Mesenchymal stem cell (in vitro differentiated cells and primary cell): ENCODE results near the gene COL27A1.

Experiments
- DNase-seq: peaks from one replicate; pipeline ENCODE4 v3.0.0-alpha.2; 2013
- H2AFZ ChIP-seq: one replicate; pipeline ENCODE4 v1.6.1; 2013; ENCODE audit warnings: low read depth, mild to moderate bottlenecking, control low read depth, inconsistent platforms, low read length, moderate library complexity
- H2AK5ac ChIP-seq: 2 replicates; pipeline ENCODE4 v1.6.1; 2013; ENCODE audit warnings: low read length, moderate library complexity, mild to moderate bottlenecking, inconsistent platforms; ENCODE audit not compliant: severe bottlenecking
- H2BK120ac ChIP-seq: one replicate; pipeline ENCODE4 v1.6.1; 2013; ENCODE audit warnings: low read depth, mild to moderate bottlenecking, inconsistent platforms, low read length, moderate library complexity
- H2BK12ac ChIP-seq, 2 experiments: one replicate each; pipeline ENCODE4 v1.6.1; 2013; ENCODE audit warnings: inconsistent platforms in 2 of 2, low read length in 2 of 2, mild to moderate bottlenecking in 2 of 2, moderate library complexity in 2 of 2, control low read depth in 1 of 2
- H2BK15ac ChIP-seq: one replicate; pipeline ENCODE4 v1.6.1; 2013; ENCODE audit warnings: mild to moderate bottlenecking, low read depth, inconsistent platforms; ENCODE audit not compliant: poor library complexity, severe bottlenecking
- H2BK5ac ChIP-seq: 2 replicates; pipeline ENCODE4 v1.6.1; 2013; ENCODE audit warnings: low read depth, mild to moderate bottlenecking, low read length, control low read depth, inconsistent platforms; ENCODE audit not compliant: poor library complexity, severe bottlenecking
- H3K14ac ChIP-seq, 2 experiments: one replicate each; pipeline ENCODE4 v1.6.1; 2013; ENCODE audit warnings: inconsistent platforms in 2 of 2, low read length in 2 of 2, control low read depth in 1 of 2, mild to moderate bottlenecking in 1 of 2, moderate library complexity in 1 of 2
- H3K18ac ChIP-seq, 2 experiments: one replicate each; pipeline ENCODE4 v1.6.1; 2013; ENCODE audit warnings: inconsistent platforms in 2 of 2, low read length in 2 of 2, control low read depth in 1 of 2, low read depth in 1 of 2, mild to moderate bottlenecking in 1 of 2
- H3K23ac ChIP-seq, 2 experiments: one replicate each; pipeline ENCODE4 v1.6.1; 2013; ENCODE audit warnings: inconsistent platforms in 2 of 2, low read length in 2 of 2, mild to moderate bottlenecking in 2 of 2, moderate library complexity in 2 of 2, control low read depth in 1 of 2
- H3K27ac ChIP-seq: 2 replicates; pipeline ENCODE4 v1.5.1; 2013; ENCODE audit warnings: mild to moderate bottlenecking, moderate library complexity, low read length, control low read depth, inconsistent platforms; ENCODE audit not compliant: poor library complexity, severe bottlenecking
- H3K27me3 ChIP-seq, 2 experiments: 2 replicates each; pipeline versions ENCODE4 v1.6.1 to v1.7.0; 2013; ENCODE audit warnings: low read length in 2 of 2, mild to moderate bottlenecking in 2 of 2, moderate library complexity in 2 of 2, control low read depth in 1 of 2, inconsistent platforms in 1 of 2; ENCODE audit not compliant: control insufficient read depth in 1 of 2, insufficient read depth in 1 of 2
- H3K36me3 ChIP-seq, 2 experiments: 2 replicates each; pipeline versions ENCODE4 v1.6.1 to v1.7.0; 2013; ENCODE audit warnings: low read length in 2 of 2, control low read depth in 1 of 2, inconsistent platforms in 1 of 2, low read depth in 1 of 2, mild to moderate bottlenecking in 1 of 2; ENCODE audit not compliant: insufficient read depth in 2 of 2, control insufficient read depth in 1 of 2
- H3K4ac ChIP-seq, 2 experiments: one replicate each; pipeline ENCODE4 v1.6.1; 2013; ENCODE audit warnings: inconsistent platforms in 2 of 2, low read length in 2 of 2, mild to moderate bottlenecking in 2 of 2, moderate library complexity in 2 of 2, control low read depth in 1 of 2, low read depth in 1 of 2
- H3K4me1 ChIP-seq: 2 replicates; pipeline ENCODE4 v1.6.1; 2013; ENCODE audit warnings: low read depth, low read length, control low read depth; ENCODE audit not compliant: control insufficient read depth, insufficient read depth
- H3K4me2 ChIP-seq: 2 replicates; pipeline ENCODE4 v1.6.1; 2013; ENCODE audit warnings: low read length, mild to moderate bottlenecking, inconsistent platforms; ENCODE audit not compliant: poor library complexity, severe bottlenecking
- H3K4me3 ChIP-seq, 2 experiments: 2 replicates each; pipeline versions ENCODE4 v1.5.1 to v1.7.0; 2013; ENCODE audit warnings: low read length in 2 of 2, mild to moderate bottlenecking in 2 of 2, control low read depth in 1 of 2, low read depth in 1 of 2; ENCODE audit not compliant: insufficient read depth in 1 of 2
- H3K79me1 ChIP-seq: replicated peaks from 2 replicates; pipeline ENCODE4 v1.6.1; 2013; ENCODE audit warnings: mild to moderate bottlenecking, control low read depth, low read length, inconsistent platforms; ENCODE audit not compliant: poor library complexity, severe bottlenecking
- H3K9ac ChIP-seq: 2 replicates; pipeline ENCODE4 v1.7.0; 2013; ENCODE audit warnings: mild to moderate bottlenecking, low read length, moderate library complexity
- H3K9me3 ChIP-seq: 2 replicates; pipeline ENCODE4 v1.7.0; 2013; ENCODE audit warnings: mild to moderate bottlenecking, low read length; ENCODE audit not compliant: control insufficient read depth
- H4K8ac ChIP-seq: one replicate; pipeline ENCODE4 v1.6.1; 2013; ENCODE audit warnings: inconsistent platforms, mild to moderate bottlenecking, low read length, moderate library complexity
- H4K91ac ChIP-seq: one replicate; pipeline ENCODE4 v1.6.1; 2013; ENCODE audit warnings: mild to moderate bottlenecking, low read length, inconsistent platforms
- WGBS: methylation state at CpG from one replicate; pipeline ENCODE4 v1.1.7; 2013; ENCODE audit warnings: mixed read lengths; 5-methylcytosine and 5-hydroxymethylcytosine counted together

COL27A1 gene

DNA sequence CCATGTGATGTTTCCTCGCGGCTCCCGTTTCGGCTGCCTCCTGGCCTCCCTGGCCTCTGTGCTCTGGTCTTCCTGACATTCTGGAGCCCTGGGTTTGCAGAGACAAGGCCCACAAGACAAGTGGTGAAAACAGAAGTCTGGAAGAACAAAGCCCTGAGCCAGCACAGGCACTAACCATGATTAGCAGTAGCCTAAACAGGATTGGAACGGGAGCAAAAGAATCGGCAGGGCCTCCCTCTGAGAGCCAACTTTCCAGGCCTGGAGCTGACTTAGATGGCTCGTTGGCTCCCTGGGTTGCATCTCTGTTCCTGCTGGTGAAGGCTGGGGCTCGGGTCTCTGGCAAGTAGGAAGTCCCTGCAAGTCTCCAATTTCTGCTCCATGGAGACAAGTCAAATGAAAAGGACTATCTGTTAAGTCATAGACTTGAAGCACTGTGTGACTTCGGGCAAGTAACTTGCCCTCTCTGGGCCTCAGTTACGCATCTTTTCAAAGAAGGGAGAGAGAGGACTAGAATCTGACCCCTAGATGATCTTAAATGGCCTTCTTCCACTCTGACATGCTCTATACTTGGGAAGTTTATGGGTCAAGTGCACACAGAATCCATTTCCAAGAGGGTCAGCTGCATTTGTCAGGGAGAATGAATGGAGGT is 3.3 kb downstream of the COL27A1 start:
- Histone ChIP-seq H3K79me1 (peaks cover 11% of the 10 kb centered on the region), H2BK12ac (peak overlapping the region in 1 of 2 experiments; percentile 12), H4K91ac (no peak overlapping the region), H2AFZ (no peak overlapping the region), H3K36me3 (peaks cover 0 to 11% of the 10 kb centered on the region in 2 experiments), H3K18ac (no peak overlapping the region), H4K8ac (no peak overlapping the region), H3K4ac (no peak overlapping the region), H3K9me3 (no peaks in the 10 kb centered on the region), H3K4me3 (no peak overlapping the region), H3K27me3 (peaks cover 8 to 17% of the 10 kb centered on the region in 2 experiments), H2AK5ac (peak overlapping the region; percentile 50), H2BK120ac (no peak overlapping the region), H2BK5ac (no peak overlapping the region), H3K4me1 (peaks cover 50% of the 10 kb centered on the region), H2BK15ac (no peak overlapping the region), H3K23ac (no peak overlapping the region), H3K14ac (no peak overlapping the region), H3K27ac (no peak overlapping the region), H3K4me2 (no peak overlapping the region), H3K9ac (no peak overlapping the region)
- 82% methylated on average over 10 of the region's 10 CpGs for WGBS
- DNase-seq: no peak

DNA sequence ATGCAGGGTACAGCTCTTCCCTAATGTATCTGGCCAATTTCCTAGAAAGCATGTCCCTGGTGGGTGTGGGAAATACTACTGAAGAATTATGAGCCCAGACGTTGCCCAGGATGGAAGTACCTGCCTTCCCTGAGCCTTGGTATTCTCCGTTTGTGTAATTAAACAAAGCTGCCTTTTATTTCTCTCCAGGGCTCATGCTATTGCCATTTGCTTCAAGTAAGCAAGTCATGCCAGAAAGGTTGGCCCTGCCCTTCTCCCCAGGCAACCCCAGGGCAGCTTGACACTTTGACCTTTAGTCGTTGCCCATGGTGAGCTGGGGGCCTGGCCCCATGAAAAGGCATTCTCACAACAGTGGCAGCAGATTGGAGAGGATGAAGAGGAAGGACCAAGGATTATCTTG is 4.4 kb downstream of the COL27A1 start:
- 77% methylated on average over 3 of the region's 3 CpGs for WGBS
- H2BK12ac ChIP-seq: no peak overlapping the region
- no peak overlapping the region for H2BK15ac ChIP-seq
- no peak overlapping the region for H3K9ac ChIP-seq
- H3K4me2 ChIP-seq: no peak overlapping the region
- H3K27ac ChIP-seq: no peak overlapping the region
- no peak overlapping the region for H2BK120ac ChIP-seq
- no peak overlapping the region for H2BK5ac ChIP-seq
- peaks cover 3 to 8% of the 10 kb centered on the region in 2 experiments for H3K27me3 ChIP-seq
- H3K4ac ChIP-seq: no peak overlapping the region
- no peak overlapping the region for H2AFZ ChIP-seq
- H4K91ac ChIP-seq: no peak overlapping the region
- no peak overlapping the region for H2AK5ac ChIP-seq
- no peak overlapping the region for H3K4me3 ChIP-seq
- no peak overlapping the region for H4K8ac ChIP-seq
- H3K18ac ChIP-seq: no peak overlapping the region
- peaks cover 11% of the 10 kb centered on the region for H3K79me1 ChIP-seq
- peaks cover 49% of the 10 kb centered on the region for H3K4me1 ChIP-seq
- H3K23ac ChIP-seq: peak overlapping the region in 1 of 2 experiments; percentile 57
- H3K14ac ChIP-seq: no peak overlapping the region
- no peak for DNase-seq
- H3K9me3 ChIP-seq: no peaks in the 10 kb centered on the region
- peaks cover 0 to 11% of the 10 kb centered on the region in 2 experiments for H3K36me3 ChIP-seq

DNA sequence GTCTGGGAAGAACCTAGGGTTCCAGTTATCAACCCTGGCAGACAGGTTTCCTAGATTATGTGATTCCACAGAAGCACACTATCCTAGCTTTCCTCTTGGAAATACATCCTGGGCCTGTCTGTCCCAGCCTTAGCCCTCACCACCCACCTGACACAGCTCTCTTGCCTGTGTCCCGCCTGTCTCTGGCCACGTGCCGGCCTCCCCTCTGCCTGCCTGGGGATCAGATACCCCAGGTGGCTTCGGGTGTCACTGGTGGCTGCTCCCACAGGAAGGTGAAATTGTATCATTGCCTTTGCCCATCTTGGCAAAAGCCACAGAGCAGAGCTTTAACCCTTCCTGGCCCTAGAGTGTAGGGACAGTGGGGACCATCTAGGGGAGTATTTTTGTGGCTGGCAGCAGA is 6.2 kb downstream of the COL27A1 start:
- Histone ChIP-seq H3K4me2 (no peak overlapping the region), H3K4me1 (peaks cover 48% of the 10 kb centered on the region), H2BK15ac (no peak overlapping the region), H3K23ac (no peak overlapping the region), H3K4ac (peak overlapping the region in 1 of 2 experiments; percentile 9), H3K18ac (no peak overlapping the region), H2AK5ac (peak overlapping the region; percentile 37), H2AFZ (no peak overlapping the region), H3K79me1 (peaks cover 13% of the 10 kb centered on the region), H3K27me3 (peaks cover 0 to 3% of the 10 kb centered on the region in 2 experiments), H3K14ac (no peak overlapping the region), H2BK120ac (peak overlapping the region; percentile 19), H3K36me3 (peaks cover 0 to 11% of the 10 kb centered on the region in 2 experiments), H2BK5ac (no peak overlapping the region), H3K27ac (no peak overlapping the region), H3K9me3 (no peaks in the 10 kb centered on the region), H4K8ac (peak overlapping the region; percentile 28), H3K9ac (no peak overlapping the region), H3K4me3 (no peak overlapping the region), H4K91ac (no peak overlapping the region), H2BK12ac (peak overlapping the region in 1 of 2 experiments; percentile 34)
- 77% methylated on average over 4 of the region's 4 CpGs for WGBS
- DNase-seq: no peak

GRCh38 chr9:114163517-114163951 is 8.2 kb downstream of the COL27A1 start:
- WGBS: 7% methylated on average over 12 of the region's 13 CpGs

More at GRCh38 chr9:114163517-114163951, 8.2 kb downstream of the COL27A1 start:
- Histone ChIP-seq H2AFZ (no peak overlapping the region), H3K4ac (peak overlapping the region in 1 of 2 experiments; percentile 18), H2BK12ac (peak overlapping the region; percentile 49 to 73), H3K4me2 (peak overlapping the region; percentile 59), H2BK15ac (no peak overlapping the region), H3K9ac (peak overlapping the region; percentile 61), H3K18ac (peak overlapping the region in 1 of 2 experiments; percentile 23), H3K27ac (peak overlapping the region; percentile 94), H3K79me1 (peaks cover 27% of the 10 kb centered on the region), H4K91ac (no peak overlapping the region), H3K4me1 (peaks cover 43% of the 10 kb centered on the region), H2AK5ac (peak overlapping the region; percentile 68), H3K36me3 (peaks cover 0 to 19% of the 10 kb centered on the region in 2 experiments), H3K14ac (no peak overlapping the region), H4K8ac (no peak overlapping the region), H2BK5ac (peak overlapping the region; percentile 75), H3K23ac (no peak overlapping the region), H3K4me3 (peak overlapping the region in 1 of 2 experiments; percentile 64), H3K27me3 (peaks cover 0 to 3% of the 10 kb centered on the region in 2 experiments), H3K9me3 (no peaks in the 10 kb centered on the region), H2BK120ac (no peak overlapping the region)
- peak; percentile 92 for DNase-seq
